Melanocyte of skin (primary cell): Measurements from ENCODE around the gene SLC25A53. TPM values are rescaled to one million over a fixed set of nuclear protein-coding genes. Genes with fewer than 3 reads are reported as not detected.

ENCODE experiments used
- total RNA-seq, 2 donors: library from RNA; depleted of rRNA; stranded (reverse); fragments of >200 nt; gene quantifications; 2 replicates each; pipeline ENCODE4 v1.2.3, GENCODE V29; 2012

The SLC25A53 gene, protein sequence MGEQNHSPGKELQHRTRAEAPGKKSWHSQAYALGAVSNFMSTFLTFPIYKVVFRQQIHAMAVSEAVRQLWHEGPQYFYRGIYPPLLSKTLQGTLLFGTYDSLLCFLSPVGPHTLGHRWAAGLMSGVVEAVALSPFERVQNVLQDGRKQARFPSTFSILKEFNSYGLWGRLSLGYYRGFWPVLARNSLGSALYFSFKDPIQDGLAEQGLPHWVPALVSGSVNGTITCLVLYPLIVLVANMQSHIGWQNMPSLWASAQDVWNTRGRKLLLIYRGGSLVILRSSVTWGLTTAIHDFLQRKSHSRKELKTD
- total RNA-seq = 1 to 10 TPM; 6.5 to 6.7 TPM

DNA sequence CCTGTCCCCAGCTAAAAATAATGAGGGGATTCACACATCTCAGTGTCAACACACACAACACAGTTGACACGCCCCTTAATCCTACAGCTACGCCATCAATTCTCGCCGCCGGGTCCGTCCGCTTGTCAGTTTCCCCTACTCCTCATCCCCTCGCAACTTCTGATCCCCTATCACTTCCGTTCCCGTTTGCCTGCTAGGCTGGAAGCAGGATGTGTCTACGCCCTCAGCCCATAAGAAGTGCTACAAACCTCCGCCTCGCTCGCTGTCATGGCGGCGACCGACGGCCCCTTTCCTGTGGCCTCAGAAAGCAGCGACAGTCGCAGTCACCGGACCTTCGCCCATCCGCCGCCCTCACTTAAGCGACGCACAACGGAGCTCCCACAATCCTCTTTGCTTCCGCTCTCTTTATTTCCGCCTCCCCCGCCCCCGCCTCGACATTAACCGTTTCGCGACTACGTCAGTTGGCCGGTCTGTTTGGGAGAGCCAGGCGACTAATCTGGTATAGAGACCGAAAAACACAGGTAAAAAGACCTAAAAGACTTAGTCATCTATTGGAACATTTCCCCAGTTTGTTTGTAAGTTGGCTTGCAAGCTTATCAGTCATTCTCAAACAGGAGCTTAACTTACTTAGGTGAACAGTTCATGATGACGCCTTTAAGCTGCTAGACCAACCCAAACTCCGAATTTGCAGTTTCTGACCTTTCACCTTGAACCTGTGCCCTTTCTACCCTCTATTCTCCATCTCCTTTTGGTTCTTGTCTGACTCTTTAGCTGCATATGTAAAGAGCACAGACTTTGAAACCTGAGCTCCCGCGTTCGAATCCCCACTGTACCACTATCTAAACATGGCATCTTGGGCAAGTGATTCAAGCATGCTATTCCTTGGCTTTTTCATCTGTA lies at the start of gene SLC25A53:
TSS of gene SLC25A53 (minus strand) at position 380 of the 900 bp plus-strand sequence. CDS start 51,752 bp downstream, outside the sequence.

DNA sequence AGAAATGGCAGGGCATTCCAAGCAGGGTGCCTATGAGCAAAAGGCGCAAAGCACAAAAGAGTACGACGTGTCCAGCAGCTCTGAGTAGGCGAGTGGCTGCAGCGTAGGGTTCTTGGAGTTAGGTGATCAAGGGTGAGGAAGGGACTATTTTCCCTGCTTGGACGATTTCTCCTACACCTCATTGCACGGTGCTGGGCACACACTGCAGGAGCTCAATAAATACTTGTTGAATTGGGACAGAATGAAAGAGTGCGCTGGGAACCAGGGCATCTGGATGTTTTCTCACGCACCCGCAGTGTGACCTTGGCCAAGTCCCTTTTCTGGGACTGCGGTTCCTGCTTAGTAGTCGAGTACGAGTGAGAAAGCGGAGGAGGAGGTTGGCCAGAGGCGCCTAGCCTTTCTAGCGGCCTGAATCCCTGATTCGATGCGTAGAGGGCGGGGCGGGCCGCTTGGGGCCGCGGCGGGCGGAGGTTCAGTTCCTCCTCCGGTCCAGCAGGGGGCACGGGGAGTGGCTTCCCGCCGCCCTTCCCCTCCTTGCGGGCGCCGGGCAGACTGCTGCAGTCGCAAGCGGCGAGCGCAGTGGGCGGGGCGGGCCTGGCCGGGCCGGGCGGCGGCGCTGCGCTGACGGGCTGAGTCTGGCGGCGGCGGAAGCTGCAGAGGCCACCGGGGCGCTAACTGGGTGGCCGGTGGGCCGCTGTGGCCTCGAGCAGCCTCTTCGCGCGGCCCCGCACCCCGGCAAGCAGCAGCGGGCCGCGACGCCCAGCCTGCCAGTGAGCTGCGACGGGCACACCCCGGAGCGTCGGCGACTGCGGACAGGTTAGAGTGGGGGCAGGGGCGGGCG lies 9.3 kb upstream of the SLC25A53 start, which contains the start of gene FAM199X:
TSS of gene FAM199X (plus strand) at position 560 of the 841 bp plus-strand sequence. CDS start 333 bp downstream, outside the sequence.

GRCh38 chrX:104112326-104112951 lies 44.4 kb downstream of the SLC25A53 start, which contains the start of gene ZCCHC18:
Gene ZCCHC18 (plus strand): TSS chrX:104112523. CDS start chrX:104114112, 1,589 bp downstream.

DNA sequence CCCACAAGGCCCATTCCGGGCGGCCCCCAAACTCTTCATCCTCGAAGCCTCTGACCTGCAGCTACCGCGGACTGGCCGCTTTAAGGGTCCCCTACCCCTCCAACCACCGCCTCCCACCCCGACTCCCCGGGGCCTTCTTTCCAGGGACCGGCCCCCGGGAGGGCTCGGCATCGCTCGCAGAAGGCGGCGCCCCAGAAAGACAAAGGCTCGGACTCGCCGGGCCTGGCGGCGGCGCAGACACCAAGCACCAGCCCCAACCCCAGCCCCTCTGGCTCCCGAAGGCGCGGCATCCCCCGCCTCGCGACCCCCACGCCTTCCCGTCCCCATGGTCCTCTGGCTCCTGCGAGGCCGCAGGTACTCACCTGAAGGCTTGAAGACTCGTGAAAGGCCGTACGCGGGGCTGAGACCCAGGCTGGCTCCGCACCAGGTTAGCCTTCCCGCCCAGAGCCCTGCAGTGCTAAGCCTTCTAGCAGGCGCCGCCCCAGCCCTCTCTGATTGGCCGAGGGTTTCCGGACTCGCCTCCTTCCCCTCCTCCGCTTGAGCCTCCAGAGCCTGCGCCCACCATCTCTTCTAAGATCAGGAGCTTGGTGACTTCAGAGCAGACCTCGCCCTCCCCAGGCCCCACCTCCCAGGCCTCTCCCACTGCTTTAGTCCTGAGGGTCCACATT lies 80.9 kb downstream of the SLC25A53 start, which contains the start of gene TMSB15C:
TSS of gene TMSB15C (minus strand) at position 459 of the 668 bp plus-strand sequence.

Other genes with a start within 250 kb of the SLC25A53 start
- 1 to 10 TPM; 2.3 to 5.2 TPM for gene TMSB15B, start 194.4 kb downstream of the SLC25A53 start, total RNA-seq
- gene H2BW1, start 143.3 kb downstream of the SLC25A53 start, total RNA-seq = not detected
- not detected for gene H2BW2, start 117.1 kb downstream of the SLC25A53 start, total RNA-seq
- gene TMSB15C, start 80.8 kb downstream of the SLC25A53 start, total RNA-seq = 1 to 10 TPM; 3.4 to 4.3 TPM
- gene ZCCHC18, start 44.5 kb downstream of the SLC25A53 start, total RNA-seq = under 1 TPM; under 0.01 to 0.69 TPM
- gene FAM199X, start 9.4 kb upstream of the SLC25A53 start, total RNA-seq = 10 to 100 TPM; 23.1 to 26.6 TPM
- not detected for gene ESX1, start 97.9 kb upstream of the SLC25A53 start, total RNA-seq